Germinal center (tissue), 1 donor: ENCODE measurements around the gene RHOV.

ENCODE experiments used
- DNase-seq: peaks from one replicate; pipeline ENCODE4 v3.0.0; 2012; ENCODE audit warnings: mixed read lengths, low spot score

Gene RHOV

DNA sequence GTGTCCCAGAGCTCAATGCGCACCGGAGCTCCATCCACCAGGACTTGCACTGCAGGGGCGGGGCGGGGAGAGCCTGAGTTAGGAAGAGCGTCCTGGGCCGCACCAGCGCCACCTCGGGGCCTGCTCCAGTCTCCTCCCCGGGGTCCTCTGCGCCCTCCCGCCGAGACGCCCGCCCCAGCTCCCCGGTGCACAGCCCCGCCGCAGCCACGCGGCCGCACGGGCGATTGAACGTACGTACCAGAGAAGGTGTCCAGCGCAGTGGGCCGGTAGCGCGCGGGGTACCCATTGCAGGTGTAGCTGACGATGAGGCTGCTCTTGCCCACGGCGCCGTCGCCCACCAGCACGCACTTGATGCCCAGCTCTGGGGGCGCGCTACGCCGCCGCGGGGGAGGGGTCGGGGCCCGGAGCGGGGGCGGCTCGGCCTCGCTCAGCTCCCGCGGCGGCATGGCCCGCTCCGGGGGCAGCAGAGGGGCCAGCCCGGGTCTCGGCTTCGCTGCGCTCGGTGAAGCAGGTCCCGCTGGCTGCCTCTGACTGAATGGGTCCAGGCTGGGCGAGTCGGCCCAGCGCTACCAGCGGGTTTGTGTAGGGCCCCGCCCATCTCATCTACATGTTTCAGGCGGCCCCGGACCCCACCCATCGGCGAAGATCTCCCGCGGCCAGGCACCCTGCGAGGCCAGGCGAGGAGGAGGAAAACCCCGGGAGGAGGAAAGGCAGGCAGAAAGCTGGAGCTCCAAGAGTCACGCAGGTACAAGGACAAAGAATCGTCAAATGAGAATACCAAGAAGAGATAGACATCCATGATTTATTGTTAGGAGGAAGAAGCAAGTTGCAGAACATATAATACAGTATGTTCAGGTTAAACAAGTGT lies at the start of gene RHOV:
TSS of gene RHOV (minus strand) at position 541 of the 868 bp plus-strand sequence. CDS start at position 446, 95 bp downstream.
- DNase-seq: peak; percentile 81

DNA sequence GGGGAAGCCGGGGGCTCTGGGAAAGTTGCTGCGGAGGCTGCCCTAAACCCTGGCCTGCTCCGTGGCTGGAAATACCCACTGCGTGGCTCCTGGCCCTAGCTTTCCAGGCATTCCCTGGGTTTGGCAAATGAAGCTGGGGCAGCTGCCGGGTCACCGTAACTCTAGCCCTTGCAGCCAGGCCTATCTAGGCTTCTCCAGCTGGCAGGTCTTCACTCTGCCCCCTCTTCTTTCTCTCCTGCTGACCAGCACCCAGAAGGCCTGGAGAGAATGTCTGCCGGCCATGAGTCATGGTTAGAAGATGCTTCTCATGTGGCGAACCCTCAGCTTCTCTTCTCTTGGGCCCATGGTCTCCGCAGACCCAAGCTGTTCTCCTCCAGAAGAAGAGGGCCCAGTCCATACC lies 49.5 kb upstream of the RHOV start:
- DNase-seq: no peak

DNA sequence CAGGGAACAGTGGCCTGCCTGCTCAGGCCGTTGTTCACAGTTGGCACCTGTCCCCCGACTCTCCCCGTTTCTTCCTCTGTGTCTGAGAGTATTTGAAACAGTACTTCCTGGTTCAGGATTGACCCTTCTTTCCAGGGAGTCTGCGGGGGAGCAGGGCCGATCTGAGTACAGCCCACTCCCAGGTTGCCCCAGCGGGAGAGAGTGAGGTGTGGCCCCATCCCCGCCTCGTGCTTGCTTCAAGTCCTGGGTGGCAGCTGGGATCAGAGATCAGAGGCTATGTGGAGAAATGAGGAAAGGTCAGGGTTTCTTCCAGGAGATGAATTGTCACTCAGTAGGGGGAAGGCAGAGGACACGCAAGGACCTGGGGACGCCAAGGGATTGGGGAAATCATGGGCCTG lies 48.6 kb upstream of the RHOV start:
- DNase-seq: no peak

GRCh38 chr15:40921949-40922607 lies 48.0 kb upstream of the RHOV start:
- DNase-seq: no peak

- no peak for DNase-seq
Measured at GRCh38 chr15:40918799-40919392, 44.9 kb upstream of the RHOV start.

GRCh38 chr15:40918146-40918798 lies 44.2 kb upstream of the RHOV start:
- no peak for DNase-seq

- no peak for DNase-seq
Measured at GRCh38 chr15:40917585-40917984, 43.6 kb upstream of the RHOV start.

DNA sequence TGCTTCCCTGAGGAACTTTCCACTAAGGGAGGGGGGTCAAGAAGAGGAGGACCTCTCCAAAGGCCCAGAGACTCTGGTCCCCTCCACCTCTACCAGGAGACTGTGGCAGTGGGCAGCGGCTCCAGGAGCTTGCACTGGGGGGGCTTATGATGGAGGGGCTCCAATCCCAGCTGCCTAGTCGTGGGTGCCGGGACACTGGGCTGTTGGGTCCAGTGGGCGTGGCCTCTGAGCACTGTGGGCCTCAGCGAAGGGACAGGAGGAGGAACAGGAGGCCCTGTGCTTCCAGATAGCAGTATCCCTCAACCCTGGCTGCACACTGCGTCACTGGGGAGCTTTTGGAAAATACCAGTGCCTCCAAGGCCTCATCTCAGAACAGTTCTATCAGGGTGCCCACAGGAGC lies 41.6 kb upstream of the RHOV start:
- no peak for DNase-seq

GRCh38 chr15:40915116-40915661 lies 41.2 kb upstream of the RHOV start:
- DNase-seq: no peak

- no peak for DNase-seq
Measured at GRCh38 chr15:40914486-40914885, 40.5 kb upstream of the RHOV start.

DNA sequence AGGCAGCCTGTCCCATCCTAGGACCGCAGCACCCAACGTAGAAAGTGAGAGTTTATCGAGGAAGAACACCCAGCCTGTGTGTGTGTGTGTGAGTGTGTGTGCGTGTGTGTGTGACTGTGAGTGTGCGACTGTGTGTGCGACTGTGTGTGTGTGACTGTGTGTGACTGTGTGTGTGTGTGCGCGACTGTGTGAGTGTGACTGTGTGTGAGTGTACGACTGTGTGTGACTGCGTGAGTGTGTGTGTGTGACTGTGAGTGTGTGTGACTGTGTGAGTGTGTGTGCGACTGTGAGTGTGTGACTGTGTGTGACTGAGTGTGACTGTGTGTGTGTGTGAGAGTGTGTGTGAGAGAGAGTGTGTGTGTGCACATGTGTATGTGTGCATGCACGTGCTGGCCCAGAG lies 40.0 kb upstream of the RHOV start:
- no peak for DNase-seq

GRCh38 chr15:40912478-40912877 lies 38.4 kb upstream of the RHOV start:
- no peak for DNase-seq

- DNase-seq: no peak
Measured at GRCh38 chr15:40911693-40912092, 37.7 kb upstream of the RHOV start.

DNA sequence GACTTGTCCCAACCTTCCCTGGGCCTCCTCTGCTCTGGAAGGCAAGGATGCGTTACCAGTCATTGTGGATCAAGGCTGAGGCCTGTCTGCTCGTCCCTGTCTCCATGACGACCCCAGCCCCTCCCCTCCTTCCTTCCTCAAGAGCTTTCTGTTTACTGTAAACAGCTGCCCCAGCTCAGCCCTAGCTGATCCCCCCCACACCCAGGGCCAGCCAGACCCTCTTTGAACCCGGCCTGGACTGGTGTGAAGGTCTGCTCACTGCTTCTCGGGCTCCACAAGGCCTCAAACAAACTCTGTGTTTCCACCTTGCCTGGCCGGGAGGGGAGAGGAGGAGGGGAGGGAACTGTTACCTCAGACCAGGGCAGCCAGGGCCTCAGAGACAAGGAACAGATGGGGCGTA lies 37.1 kb upstream of the RHOV start:
- no peak for DNase-seq

- DNase-seq: no peak
Measured at GRCh38 chr15:40909662-40910630, 35.9 kb upstream of the RHOV start.

DNA sequence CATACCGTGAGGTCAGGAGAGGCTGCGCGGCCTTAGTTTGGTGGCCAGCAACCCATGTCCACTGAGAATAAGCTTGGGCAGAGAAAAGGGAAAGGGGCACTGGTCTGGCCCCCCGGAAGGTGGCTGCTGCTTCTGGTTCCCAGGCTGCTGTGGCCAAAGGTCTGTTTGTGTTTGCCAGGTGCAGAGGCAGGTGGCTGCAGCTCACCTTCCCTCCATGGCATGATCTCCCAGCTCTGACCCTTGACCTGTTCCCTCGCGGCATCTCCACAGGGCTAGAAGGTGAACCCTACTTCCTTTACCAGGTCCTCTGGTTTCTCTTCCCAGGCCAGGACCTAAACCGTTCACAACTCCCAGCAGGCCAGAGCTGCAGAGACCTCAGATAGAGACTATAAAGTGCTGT lies 34.1 kb upstream of the RHOV start:
- no peak for DNase-seq

GRCh38 chr15:40906991-40907802 lies 33.2 kb upstream of the RHOV start:
- DNase-seq: peak; percentile 42

GRCh38 chr15:40906091-40906990 lies 32.3 kb upstream of the RHOV start:
- DNase-seq: peak; percentile 88

DNA sequence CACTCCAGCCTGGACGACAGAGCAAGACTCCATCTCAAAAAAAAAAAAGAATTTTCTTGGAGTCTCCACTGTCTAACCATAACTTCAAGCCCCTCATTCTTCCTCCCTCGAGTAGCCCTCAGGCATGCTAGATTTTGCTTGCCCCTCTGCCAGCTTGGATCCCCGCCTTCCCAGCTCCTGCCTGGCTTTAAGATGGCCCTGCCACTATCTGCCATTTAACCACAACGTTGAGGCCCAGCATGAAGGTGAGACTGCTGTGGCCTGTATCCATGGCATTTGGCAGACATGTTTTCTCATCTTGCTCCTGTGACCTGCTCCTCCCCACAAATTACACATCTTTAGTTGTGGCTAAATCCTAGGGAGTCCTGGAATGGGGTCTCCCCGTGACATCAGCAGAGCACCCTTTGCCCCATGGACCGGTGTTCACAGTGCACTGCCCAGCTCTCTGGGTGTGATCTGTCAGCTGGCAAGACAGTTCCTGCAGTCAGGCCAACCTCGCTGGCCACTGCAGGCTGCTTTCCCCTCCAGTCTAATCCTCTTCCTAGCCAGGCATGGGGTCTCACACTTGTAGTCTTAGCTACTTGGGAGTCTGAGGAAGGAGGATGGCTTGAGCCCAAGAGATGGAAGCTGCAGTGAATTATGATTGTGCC lies 30.6 kb upstream of the RHOV start:
- no peak for DNase-seq
